Fibroblast of peridontal ligament (primary cell): Measurements from ENCODE around the gene TAF5L.
"Not testable (repeated sequence)": the region's sequence is repeated elsewhere in the genome, so short reads cannot be mapped to it uniquely, and the experiment has no call there.

ENCODE experiments used
- DNase-seq: peaks from one replicate; pipeline ENCODE4 v3.0.0-alpha.2; 2010; ENCODE audit errors: extremely low read depth

The TAF5L gene

GRCh38 chr1:229642376-229642775 is 16.5 kb upstream of the TAF5L start:
- DNase-seq: no peak

DNA sequence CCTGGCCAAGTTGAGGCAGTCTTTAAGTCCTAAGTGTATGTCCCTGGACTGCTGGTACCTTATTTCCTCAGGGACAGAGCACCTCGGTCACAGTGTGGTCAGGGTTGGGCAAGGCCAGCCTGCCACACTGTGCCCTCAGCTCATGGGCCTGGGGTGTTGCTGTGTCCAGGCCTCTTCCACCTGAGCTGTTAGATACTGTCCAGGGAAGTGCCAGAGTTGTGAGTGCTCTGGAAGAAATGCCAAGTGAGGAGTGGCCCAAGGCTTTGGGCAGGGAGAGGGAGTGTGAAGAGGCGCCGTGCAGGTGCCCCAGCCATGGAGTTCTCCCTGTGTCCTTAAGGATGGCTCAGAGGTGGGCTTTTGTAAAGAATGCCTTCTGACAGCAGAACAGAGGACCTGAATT is 15.4 kb upstream of the TAF5L start:
- DNase-seq: no peak

- DNase-seq: no peak
These were observed 14.5 kb upstream of the TAF5L start for GRCh38 chr1:229640455-229640854.

GRCh38 chr1:229637746-229638145 is 11.8 kb upstream of the TAF5L start:
- no peak for DNase-seq

DNA sequence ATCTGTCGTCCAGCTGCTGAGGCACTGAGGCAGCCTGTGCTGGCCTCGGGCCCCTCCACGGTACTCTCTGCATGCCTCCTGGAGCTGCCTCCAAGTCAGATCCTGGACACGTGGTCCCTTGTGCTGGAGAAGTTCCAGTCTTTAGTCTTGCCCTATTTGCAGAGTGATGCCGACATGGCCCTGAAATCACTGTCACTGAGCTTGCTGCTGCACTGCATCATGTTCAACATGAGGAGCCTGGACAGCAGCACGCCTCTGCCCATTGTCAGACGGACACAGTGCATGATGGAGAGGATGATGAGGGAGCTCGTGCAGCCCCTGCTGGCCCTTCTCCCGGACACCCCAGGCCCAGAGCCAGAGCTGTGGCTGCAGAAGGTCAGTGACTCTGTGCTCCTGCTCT is 10.1 kb upstream of the TAF5L start:
- no peak for DNase-seq

- DNase-seq: no peak
These were observed 6.0 kb upstream of the TAF5L start for GRCh38 chr1:229631966-229632365.

DNA sequence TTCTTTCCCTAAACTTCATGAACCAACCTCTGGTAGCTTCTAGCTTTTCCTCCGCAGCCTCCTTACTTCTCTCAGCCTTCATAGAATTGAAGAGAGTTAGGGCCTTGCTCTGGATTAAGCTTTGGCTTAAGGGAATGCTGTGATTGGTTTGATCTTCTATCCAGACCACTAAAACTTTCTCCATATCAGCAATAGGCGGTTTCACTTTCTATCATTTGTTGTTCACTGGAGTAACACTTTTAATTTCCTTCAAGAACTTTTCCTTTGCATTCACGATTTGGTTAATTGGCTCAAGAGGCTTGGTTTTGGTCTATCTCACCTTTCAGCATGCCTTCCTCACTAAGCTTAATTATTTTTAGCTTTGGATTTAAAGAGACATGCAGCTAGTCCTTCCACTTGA is 5.2 kb upstream of the TAF5L start:
- DNase-seq: no peak

DNA sequence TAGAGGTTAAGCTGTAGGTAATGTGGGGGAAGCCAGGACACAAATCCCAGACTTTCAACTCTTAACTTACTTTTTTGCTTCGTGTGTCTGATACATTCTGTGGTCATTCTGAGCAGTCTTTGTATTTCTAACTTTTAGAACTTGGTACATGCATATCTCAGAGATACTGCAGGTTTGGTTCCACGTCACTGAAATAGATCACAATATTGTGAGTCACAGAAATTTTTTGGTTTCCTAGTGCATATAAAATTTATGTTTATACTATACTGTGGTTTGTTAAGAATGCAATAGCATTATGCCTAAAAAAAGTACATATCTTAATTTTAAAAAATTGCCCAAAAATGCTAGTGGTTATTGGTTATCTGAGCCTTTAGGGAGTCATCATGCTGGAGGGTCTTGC is 3.3 kb upstream of the TAF5L start:
- peak; percentile 71 for DNase-seq

DNA sequence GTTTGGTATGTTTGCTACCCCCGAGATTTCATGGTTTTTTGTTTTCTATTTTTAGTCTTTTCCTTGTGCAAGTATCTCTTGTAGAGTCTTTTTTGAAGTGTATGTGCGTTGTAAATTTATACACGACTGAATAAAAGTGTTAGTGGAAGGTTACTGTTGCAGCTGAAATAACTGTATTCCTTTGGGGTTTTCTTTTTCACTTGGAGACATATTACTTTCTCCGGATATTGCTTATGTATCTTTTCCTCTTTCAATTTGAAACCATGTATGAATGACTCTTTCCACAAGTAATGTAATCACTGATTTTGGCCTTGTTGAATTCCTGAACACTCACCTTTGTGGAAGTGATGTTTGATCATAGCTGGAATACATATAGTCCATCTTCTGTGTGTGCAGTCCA is 1.1 kb upstream of the TAF5L start:
- DNase-seq: no peak

- peak; percentile 48 for DNase-seq
These were observed 629 bp downstream of the TAF5L start for GRCh38 chr1:229625071-229625914.

GRCh38 chr1:229624521-229625070 is 1.3 kb downstream of the TAF5L start:
- no peak for DNase-seq

GRCh38 chr1:229623838-229624237 is 2.1 kb downstream of the TAF5L start:
- no peak for DNase-seq

- DNase-seq: no peak
These were observed 2.7 kb downstream of the TAF5L start for GRCh38 chr1:229623225-229623624.

DNA sequence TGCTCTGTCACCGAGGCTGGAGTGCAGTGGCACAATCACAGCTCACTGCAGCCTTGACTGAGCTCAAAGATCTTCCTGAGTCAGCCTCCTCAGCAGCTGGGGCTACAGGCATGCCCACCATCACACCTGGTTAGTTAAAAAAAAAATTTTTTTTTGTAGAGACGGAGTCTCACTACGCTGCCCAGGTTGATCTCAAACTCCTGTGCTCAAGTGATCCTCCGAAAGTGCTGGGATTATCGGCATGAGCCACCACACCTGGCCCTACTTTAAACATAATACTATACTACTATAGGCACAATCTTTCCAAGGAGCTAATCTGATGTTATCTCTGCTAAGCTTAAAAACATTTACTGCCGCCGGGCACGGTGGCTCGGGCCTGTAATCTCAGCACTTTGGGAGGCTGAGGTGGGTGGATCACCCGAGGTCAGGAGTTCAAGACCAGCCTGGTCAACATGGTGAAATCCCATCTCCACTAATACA is 3.2 kb downstream of the TAF5L start:
- not testable (repeated sequence) for DNase-seq

DNA sequence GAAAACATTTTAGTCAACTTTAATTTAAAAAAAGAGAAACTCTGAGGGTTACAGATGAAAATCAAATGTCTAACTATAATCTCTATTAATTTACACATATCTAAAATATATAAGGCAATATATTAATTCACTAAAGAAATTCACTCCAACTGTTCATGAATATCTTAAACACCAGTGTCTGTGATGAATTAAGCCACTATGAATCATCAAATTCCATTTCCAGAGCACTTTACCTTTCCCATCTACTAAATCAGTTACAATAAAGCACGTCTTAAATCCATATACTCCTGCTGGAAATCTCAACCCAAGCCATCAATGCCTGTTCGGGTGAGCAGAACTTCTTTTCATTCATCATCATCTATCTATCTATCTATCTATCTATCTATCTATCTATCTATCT is 4.3 kb downstream of the TAF5L start:
- peak; percentile 16 for DNase-seq

DNA sequence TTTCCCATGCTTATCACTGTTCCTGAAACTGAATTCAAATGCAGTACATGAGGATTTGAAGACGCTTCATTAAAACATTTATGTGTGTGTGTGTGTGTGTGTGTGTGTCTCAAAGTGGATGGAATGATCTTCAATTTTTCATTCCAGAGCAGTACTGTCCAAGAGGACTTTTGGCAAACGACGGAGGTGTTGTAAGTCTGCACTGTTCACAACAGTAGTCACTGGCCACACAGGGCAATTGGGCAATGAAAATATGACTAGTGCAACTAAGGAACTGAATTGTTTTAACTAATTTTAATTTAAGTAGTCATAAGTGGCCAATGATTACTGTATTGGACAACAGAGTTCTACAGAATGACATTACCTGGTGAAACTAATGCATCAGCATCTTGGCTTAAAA is 5.0 kb downstream of the TAF5L start:
- peak; percentile 68 for DNase-seq

GRCh38 chr1:229619614-229620013 is 6.3 kb downstream of the TAF5L start:
- DNase-seq: no peak

GRCh38 chr1:229619002-229619401 is 6.9 kb downstream of the TAF5L start:
- DNase-seq: no peak

- no peak for DNase-seq
These were observed 8.4 kb downstream of the TAF5L start for GRCh38 chr1:229617351-229618100.

DNA sequence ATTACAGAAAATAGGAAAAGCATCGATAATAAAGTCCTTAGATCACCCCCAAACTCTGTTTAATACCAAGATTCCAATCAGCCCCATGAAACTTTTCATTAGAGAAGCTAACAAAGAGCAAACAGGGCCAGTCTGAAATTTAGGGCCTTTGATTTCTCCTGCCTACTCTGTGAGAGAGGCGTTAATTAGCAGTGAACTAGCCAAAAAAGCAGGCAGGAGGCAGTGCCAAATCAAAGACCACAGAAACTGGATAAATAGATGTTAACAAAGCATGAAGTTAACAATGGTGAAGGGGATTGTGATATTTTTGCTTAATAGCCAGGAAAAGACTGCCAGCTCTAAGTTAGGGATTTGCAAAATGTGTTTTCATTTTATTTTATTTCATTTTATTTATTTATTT is 11.2 kb downstream of the TAF5L start:
- DNase-seq: no peak

DNA sequence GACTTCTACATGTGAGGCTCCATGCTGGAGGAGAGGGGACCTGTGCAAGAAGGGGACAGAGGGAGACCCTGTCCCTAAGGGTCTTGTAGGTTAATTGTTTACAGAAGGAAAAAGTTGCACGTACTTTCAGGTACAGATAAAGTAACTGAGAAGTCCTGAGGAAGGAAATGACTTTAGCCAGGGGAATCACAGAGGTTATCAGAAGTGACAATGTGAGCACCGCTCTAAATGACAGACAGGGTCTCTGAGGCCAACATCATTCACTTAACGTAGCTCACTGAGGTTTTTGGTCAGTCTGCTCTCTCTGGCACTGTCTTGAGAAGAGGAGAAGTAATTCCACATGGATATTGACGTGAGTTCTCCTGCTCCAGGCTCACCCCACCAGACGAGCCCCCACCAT is 12.0 kb downstream of the TAF5L start:
- DNase-seq: no peak

DNA sequence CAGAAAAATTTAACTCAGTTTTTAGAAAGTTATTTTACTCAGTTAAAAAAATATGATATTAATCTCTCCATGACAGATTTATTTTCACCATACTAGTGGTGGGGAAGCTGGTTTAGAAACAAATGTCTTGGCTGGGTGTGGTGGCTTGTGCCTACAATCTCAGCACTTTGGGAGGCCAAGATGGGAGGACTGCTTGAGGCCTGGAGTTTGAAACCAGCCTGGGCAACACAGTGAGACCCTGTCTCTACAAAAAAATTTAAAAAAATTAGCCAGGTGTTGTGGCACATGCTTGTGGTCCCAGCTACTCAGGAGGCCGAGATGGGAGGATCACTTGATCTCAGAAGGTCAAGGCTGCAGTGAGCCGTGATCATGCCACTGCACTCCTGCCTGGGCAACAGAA is 17.3 kb downstream of the TAF5L start:
- DNase-seq: no peak

DNA sequence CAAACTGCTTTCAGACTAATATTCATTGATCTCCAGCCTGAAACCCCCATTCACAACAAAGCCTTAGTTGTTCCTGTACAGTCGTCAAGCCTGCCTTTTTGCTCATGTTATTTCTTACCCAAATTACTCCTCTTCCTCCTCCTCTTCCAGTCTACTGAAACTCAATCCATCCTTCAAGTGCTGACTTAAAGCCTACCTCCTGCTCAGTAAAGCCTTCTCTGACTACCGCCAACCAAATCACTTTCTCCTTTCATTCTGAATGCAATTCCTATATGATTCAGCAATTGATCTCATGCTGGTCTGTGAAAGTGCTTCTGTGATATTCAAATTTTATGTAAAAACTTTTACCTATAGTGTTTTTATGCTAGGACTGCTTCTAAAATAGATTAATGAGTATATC is 18.6 kb downstream of the TAF5L start:
- DNase-seq: no peak
